Measurements from ENCODE around the gene MFSD6. TPM values are rescaled to one million over a fixed set of nuclear protein-coding genes. Genes with fewer than 3 reads are reported as not detected.

MFSD6 gene
- polyA plus RNA-seq, 1 of the 3 experiments (the other 2 are of a cell fraction), result 15.1 TPM

GRCh38 chr2:190512539-190513095 lies 104.5 kb downstream of the MFSD6 start:
- Histone ChIP-seq H3K79me2 (ENCODE audit: insufficient read depth) (no peaks in the 10 kb centered on the region), H3K4me3 (ENCODE audit: low read depth in 2 of 2, low read length in 1 of 2) (no peak overlapping the region), H3K4me2 (no peak overlapping the region), H3K9ac (no peak overlapping the region), H2AFZ (ENCODE audit: low read depth) (no peak overlapping the region), H3K4me1 (ENCODE audit: control insufficient read depth in 1 of 2, insufficient read depth in 2 of 2, low read depth in 1 of 2, low read length in 1 of 2) (no peaks in the 10 kb centered on the region), H3K27ac (ENCODE audit: low read depth in 2 of 2, low read length in 1 of 2) (no peak overlapping the region), H3K9me2 (no peaks in the 10 kb centered on the region), H3F3A (replicated peaks; ENCODE audit: insufficient read depth) (no peaks in the 10 kb centered on the region), H3K9me3 (no peaks in the 10 kb centered on the region), H3K27me3 (ENCODE audit: insufficient read depth) (no peaks in the 10 kb centered on the region), H3K36me3 (replicated peaks in 1 of 2; ENCODE audit: control insufficient read depth in 1 of 2, insufficient read depth in 2 of 2, low read length in 1 of 2) (peaks cover 0 to 21% of the 10 kb centered on the region in 2 experiments), H4K20me1 (ENCODE audit: insufficient read depth) (no peaks in the 10 kb centered on the region)
- ChIA-PET CTCF (interaction anchor here (0.8 to 3.6 kb wide), 8 partner anchors 31 to 184 kb away, joined by 3 to 28 read pairs (median 5); partner anchors contain the start of gene INPP1), POLR2A (no interaction called here)
- WGBS (ENCODE audit: low lambda C conversion rate), result 89% methylated on average over 5 of the region's 5 CpGs
- TF ChIP-seq MXI1 (IDR thresholded peaks at IDR 0.05; ENCODE audit: low read depth, low read length) (no peak), FOXJ3 (CRISPR knock-in tag; IDR thresholded peaks at IDR 0.05) (no peak), JUND (IDR thresholded peaks at IDR 0.05) (no peak), FOSL2 (IDR thresholded peaks at IDR 0.05; ENCODE audit: borderline replicate concordance, low read depth) (no peak), SMC3 (IDR thresholded peaks at IDR 0.05; ENCODE audit: low read depth, low read length) (no peak), TEAD4 (IDR thresholded peaks at IDR 0.05; ENCODE audit: borderline replicate concordance, insufficient read depth) (no peak), RAD21 (IDR thresholded peaks at IDR 0.05; ENCODE audit: low read length) (no peak), YY1 (IDR thresholded peaks at IDR 0.05; ENCODE audit: low read depth) (no peak)
- TF ChIP-seq, protein P1, sequence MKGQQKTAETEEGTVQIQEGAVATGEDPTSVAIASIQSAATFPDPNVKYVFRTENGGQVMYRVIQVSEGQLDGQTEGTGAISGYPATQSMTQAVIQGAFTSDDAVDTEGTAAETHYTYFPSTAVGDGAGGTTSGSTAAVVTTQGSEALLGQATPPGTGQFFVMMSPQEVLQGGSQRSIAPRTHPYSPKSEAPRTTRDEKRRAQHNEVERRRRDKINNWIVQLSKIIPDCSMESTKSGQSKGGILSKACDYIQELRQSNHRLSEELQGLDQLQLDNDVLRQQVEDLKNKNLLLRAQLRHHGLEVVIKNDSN (IDR thresholded peaks at IDR 0.05; ENCODE audit: borderline replicate concordance, low read depth), result no peak
- DNase-seq, result no peak

- no peak for DNase-seq
- Histone ChIP-seq H3K9ac (no peak overlapping the region), H3K4me1 (ENCODE audit: control insufficient read depth in 1 of 2, insufficient read depth in 2 of 2, low read depth in 1 of 2, low read length in 1 of 2) (no peaks in the 10 kb centered on the region), H3K4me3 (ENCODE audit: low read depth in 2 of 2, low read length in 1 of 2) (no peak overlapping the region), H3K9me2 (no peaks in the 10 kb centered on the region), H3K4me2 (no peak overlapping the region), H4K20me1 (ENCODE audit: insufficient read depth) (no peaks in the 10 kb centered on the region), H3F3A (replicated peaks; ENCODE audit: insufficient read depth) (no peaks in the 10 kb centered on the region), H3K27me3 (ENCODE audit: insufficient read depth) (no peaks in the 10 kb centered on the region), H3K27ac (ENCODE audit: low read depth in 2 of 2, low read length in 1 of 2) (no peak overlapping the region), H3K9me3 (no peaks in the 10 kb centered on the region), H3K36me3 (replicated peaks in 1 of 2; ENCODE audit: control insufficient read depth in 1 of 2, insufficient read depth in 2 of 2, low read length in 1 of 2) (peaks cover 0 to 10% of the 10 kb centered on the region in 2 experiments), H3K79me2 (ENCODE audit: insufficient read depth) (no peaks in the 10 kb centered on the region), H2AFZ (ENCODE audit: low read depth) (no peak overlapping the region)
- TF ChIP-seq EP300 (IDR thresholded peaks at IDR 0.05; ENCODE audit: borderline replicate concordance in 1 of 2, low read depth in 1 of 2, low read length in 1 of 2), result no peak
- no peak for TF ChIP-seq FOSL2 (IDR thresholded peaks at IDR 0.05; ENCODE audit: borderline replicate concordance, low read depth)
- no peak for TF ChIP-seq FOXJ3 (CRISPR knock-in tag; IDR thresholded peaks at IDR 0.05)
- TF ChIP-seq RAD21 (IDR thresholded peaks at IDR 0.05; ENCODE audit: low read length), result no peak
- TF ChIP-seq TEAD4 (IDR thresholded peaks at IDR 0.05; ENCODE audit: borderline replicate concordance, insufficient read depth), result no peak
- no peak for TF ChIP-seq RXRA (IDR thresholded peaks at IDR 0.05; ENCODE audit: borderline replicate concordance, low read depth)
- no peak for TF ChIP-seq EZH2phosphoT487 (IDR thresholded peaks at IDR 0.05; ENCODE audit: borderline replicate concordance, low read depth)
- ChIA-PET CTCF (interaction anchor here (0.7 to 1.3 kb wide), 3 partner anchors 16 to 166 kb away, joined by 3 to 4 read pairs (median 3); no protein-coding TSS in a partner anchor), POLR2A (no interaction called here)
- 66% methylated on average over 2 of the region's 2 CpGs for WGBS (ENCODE audit: low lambda C conversion rate)
Observed at GRCh38 chr2:190513877-190514276, 105.7 kb downstream of the MFSD6 start.
